ENCODE data around the gene RMRP.
"Not testable (repeated sequence)": the region's sequence is repeated elsewhere in the genome, so short reads cannot be mapped to it uniquely, and the experiment has no call there.

RMRP gene

GRCh38 chr9:35635730-35636129, 22.1 kb downstream of the RMRP start:
- H3K4me3 ChIP-seq (ENCODE audit: low read length), result no peak overlapping the region; the same call in 1 of the 2 replicates
- TF ChIP-seq ZNF274 (IDR thresholded peaks at IDR 0.05; ENCODE audit: low read depth, low read length), result no peak

- no peak overlapping the region for H3K4me3 ChIP-seq (ENCODE audit: low read length)
- no peak for TF ChIP-seq ZNF274 (IDR thresholded peaks at IDR 0.05; ENCODE audit: low read depth, low read length)
Measured at GRCh38 chr9:35629597-35629996, 28.2 kb downstream of the RMRP start.

- no peak for TF ChIP-seq ZNF274 (IDR thresholded peaks at IDR 0.05; ENCODE audit: low read depth, low read length)
Measured at GRCh38 chr9:35628389-35628991, 29.3 kb downstream of the RMRP start.

GRCh38 chr9:35627575-35627974, 30.2 kb downstream of the RMRP start:
- H3K4me3 ChIP-seq (ENCODE audit: low read length), result no peak overlapping the region
- no peak for TF ChIP-seq ZNF274 (IDR thresholded peaks at IDR 0.05; ENCODE audit: low read depth, low read length)

More at GRCh38 chr9:35628389-35628991, 29.3 kb downstream of the RMRP start:
- no peak overlapping the region for H3K4me3 ChIP-seq (ENCODE audit: low read length)

- no peak for TF ChIP-seq ZNF274 (IDR thresholded peaks at IDR 0.05; ENCODE audit: low read depth, low read length)
- no peak overlapping the region; the same call in 1 of the 2 replicates for H3K4me3 ChIP-seq (ENCODE audit: low read length)
Measured at GRCh38 chr9:35619800-35620158, 38.0 kb downstream of the RMRP start.

- TF ChIP-seq ZNF274 (IDR thresholded peaks at IDR 0.05; ENCODE audit: low read depth, low read length), result no peak
- peak overlapping the region; percentile 11; the same call in 1 of the 2 replicates for H3K4me3 ChIP-seq (ENCODE audit: low read length)
Measured at GRCh38 chr9:35618854-35619799, 38.7 kb downstream of the RMRP start.

GRCh38 chr9:35618325-35618727, 39.5 kb downstream of the RMRP start, which contains the start of gene CD72:
Gene CD72, minus strand, starts transcription at chr9:35618413. Its CDS starts 110 bp downstream, at chr9:35618303.
- no peak for TF ChIP-seq ZNF274 (IDR thresholded peaks at IDR 0.05; ENCODE audit: low read depth, low read length)
- H3K4me3 ChIP-seq (ENCODE audit: low read length), result peak within 1 kb of the TSS; percentile 44; the same call in 1 of the 2 replicates

- H3K4me3 ChIP-seq (ENCODE audit: low read length), result peak overlapping the region; percentile 44; the same call in 1 of the 2 replicates
Measured at GRCh38 chr9:35617548-35617947, 40.3 kb downstream of the RMRP start.

GRCh38 chr9:35616681-35617459, 40.9 kb downstream of the RMRP start:
- peak overlapping the region; percentile 44; the same call in 1 of the 2 replicates for H3K4me3 ChIP-seq (ENCODE audit: low read length)
- TF ChIP-seq ZNF274 (IDR thresholded peaks at IDR 0.05; ENCODE audit: low read depth, low read length), result no peak

More at GRCh38 chr9:35617548-35617947, 40.3 kb downstream of the RMRP start:
- no peak for TF ChIP-seq ZNF274 (IDR thresholded peaks at IDR 0.05; ENCODE audit: low read depth, low read length)

GRCh38 chr9:35615981-35616680, 41.7 kb downstream of the RMRP start:
- TF ChIP-seq ZNF274 (IDR thresholded peaks at IDR 0.05; ENCODE audit: low read depth, low read length), result no peak
- H3K4me3 ChIP-seq (ENCODE audit: low read length), result no peak overlapping the region; the same call in 1 of the 2 replicates

- TF ChIP-seq ZNF274 (IDR thresholded peaks at IDR 0.05; ENCODE audit: low read depth, low read length), result no peak
- no peak overlapping the region for H3K4me3 ChIP-seq (ENCODE audit: low read length)
Measured at GRCh38 chr9:35612843-35613242, 45.0 kb downstream of the RMRP start.

GRCh38 chr9:35612066-35612465, 45.8 kb downstream of the RMRP start:
- H3K4me3 ChIP-seq (ENCODE audit: low read length), result not testable (repeated sequence)

- no peak for TF ChIP-seq ZNF274 (IDR thresholded peaks at IDR 0.05; ENCODE audit: low read depth, low read length)
- H3K4me3 ChIP-seq (ENCODE audit: low read length), result no peak overlapping the region
Measured at GRCh38 chr9:35611230-35611797, 46.5 kb downstream of the RMRP start.

All from GM08714 (cell line).